HL-60 (cell line): Measurements from ENCODE around the gene SEPSECS.

Experiments used
- CTCF ChIP-seq: IDR thresholded peaks from one replicate; pipeline ENCODE4 v1.5.1; 2011; ENCODE audit warnings: low read length, control low read depth, inconsistent platforms; ENCODE audit not compliant: insufficient read depth
- POLR2AphosphoS5 ChIP-seq: IDR thresholded peaks from 2 replicates; pipeline ENCODE4 v1.6.1; 2012; ENCODE audit warnings: low read depth
- REST ChIP-seq: IDR thresholded peaks from 2 replicates; pipeline ENCODE4 v1.6.1; 2012; ENCODE audit warnings: low read depth; ENCODE audit not compliant: insufficient replicate concordance
- SPI1 ChIP-seq: IDR thresholded peaks from 2 replicates; pipeline ENCODE4 v1.6.1; 2012; ENCODE audit warnings: low read depth, mild to moderate bottlenecking, borderline replicate concordance

GRCh38 chr4:25171201-25171865 is 11.1 kb upstream of the SEPSECS start:
- TF ChIP-seq CTCF (no peak), POLR2AphosphoS5 (no peak), REST (no peak), SPI1 (no peak)
